Neural cell (in vitro differentiated cells): ENCODE results near the gene RGS10. TPM values are rescaled to one million over a fixed set of nuclear protein-coding genes. Genes with fewer than 3 reads are reported as not detected.

Experiments used
- H2AFZ ChIP-seq: fragments of 200-600, 300-800 bp; sonication (generic), shearing (Covaris generic); 2 replicates; pipeline ENCODE4 v1.6.0; 2014; ENCODE audit warnings: low read depth, mild to moderate bottlenecking, antibody characterized with exemption, low read length, moderate library complexity
- H3F3A ChIP-seq: fragments of 200-600 bp; shearing (Covaris generic); 2 replicates; pipeline ENCODE4 v1.6.1; 2016; ENCODE audit warnings: mild to moderate bottlenecking, moderate library complexity, mixed read lengths, antibody characterized with exemption, low read length; ENCODE audit not compliant: insufficient read depth, poor library complexity, severe bottlenecking
- H3K27ac ChIP-seq: fragments of 200-600, 300-800 bp; sonication (generic), shearing (Covaris generic); 2 replicates; pipeline ENCODE4 v1.5.1; 2014; ENCODE audit warnings: mild to moderate bottlenecking, low read length, moderate library complexity
- H3K27me3 ChIP-seq: fragments of 300-800, 200-600 bp; sonication (generic), shearing (Covaris generic); 2 replicates; pipeline ENCODE4 v1.6.0; 2014; ENCODE audit warnings: mild to moderate bottlenecking, low read depth, low read length, moderate library complexity; ENCODE audit not compliant: insufficient read depth
- H3K36me3 ChIP-seq: fragments of 300-800, 200-600 bp; sonication (generic), shearing (Covaris generic); 2 replicates; pipeline ENCODE4 v1.5.1; 2014; ENCODE audit warnings: mild to moderate bottlenecking, antibody characterized with exemption, low read length, moderate library complexity; ENCODE audit not compliant: insufficient read depth
- H3K4me2 ChIP-seq: fragments of 300-800, 200-600 bp; sonication (generic), shearing (Covaris generic); 2 replicates; pipeline ENCODE4 v1.6.0; 2014; ENCODE audit warnings: mild to moderate bottlenecking, low read length
- H3K4me3 ChIP-seq: fragments of 300-800, 200-600 bp; sonication (generic), shearing (Covaris generic); 2 replicates; pipeline ENCODE4 v1.5.1; 2014; ENCODE audit warnings: mild to moderate bottlenecking, low read length, moderate library complexity
- H3K79me2 ChIP-seq: fragments of 200-600 bp; shearing (Covaris generic); replicated peaks from 2 replicates; pipeline ENCODE4 v1.6.0; 2014; ENCODE audit warnings: mild to moderate bottlenecking, low read length, moderate library complexity; ENCODE audit not compliant: insufficient read depth
- H3K9ac ChIP-seq: fragments of 300-800, 200-600 bp; sonication (generic), shearing (Covaris generic); 2 replicates; pipeline ENCODE4 v1.6.1; 2016; ENCODE audit warnings: mild to moderate bottlenecking, low read length, mixed read lengths
- H3K9me2 ChIP-seq: fragments of 200-600 bp; shearing (Covaris generic); 2 replicates; pipeline ENCODE4 v1.6.1; 2016; ENCODE audit warnings: mild to moderate bottlenecking, low read length, mixed read lengths; ENCODE audit not compliant: insufficient read depth
- H3K9me3 ChIP-seq: fragments of 200-600, 300-800 bp; sonication (generic), shearing (Covaris generic); 2 replicates; pipeline ENCODE4 v1.6.1; 2016; ENCODE audit warnings: mild to moderate bottlenecking, mixed run types, low read length, moderate library complexity, mixed read lengths
- H4K20me1 ChIP-seq: fragments of 200-600 bp; shearing (Covaris generic); 2 replicates; pipeline ENCODE4 v1.6.1; 2016; ENCODE audit warnings: mild to moderate bottlenecking, mixed run types; ENCODE audit not compliant: insufficient read depth
- EP300 ChIP-seq: fragments of 450-650 bp; conservative IDR thresholded peaks from 2 replicates; pipeline ENCODE4 v1.6.1; 2014; ENCODE audit warnings: antibody characterized with exemption, mild to moderate bottlenecking, moderate library complexity; ENCODE audit not compliant: poor library complexity, severe bottlenecking
- EZH2 ChIP-seq: fragments of 200-600, 300-800 bp; shearing (Covaris generic), sonication (generic); IDR thresholded peaks from 2 replicates; pipeline ENCODE4 v1.6.1; 2014; ENCODE audit warnings: antibody characterized with exemption, low read length, borderline replicate concordance, mild to moderate bottlenecking; ENCODE audit not compliant: insufficient read depth, poor library complexity, severe bottlenecking
- MXI1 ChIP-seq: fragments of 450-650 bp; conservative IDR thresholded peaks from 2 replicates; pipeline ENCODE4 v1.6.1; 2014; ENCODE audit warnings: antibody characterized with exemption, mild to moderate bottlenecking; ENCODE audit not compliant: poor library complexity, severe bottlenecking
- POLR2AphosphoS5 ChIP-seq: IDR thresholded peaks from 2 replicates; pipeline ENCODE4 v1.6.1; 2012
- RAD21 ChIP-seq: fragments of 450-650 bp; conservative IDR thresholded peaks from 2 replicates; pipeline ENCODE4 v1.6.1; 2014; ENCODE audit warnings: antibody characterized with exemption, mild to moderate bottlenecking, moderate library complexity
- REST ChIP-seq: IDR thresholded peaks from 2 replicates; pipeline ENCODE4 v1.6.1; 2012; ENCODE audit warnings: borderline replicate concordance
- SMC3 ChIP-seq: fragments of 450-650 bp; conservative IDR thresholded peaks from 2 replicates; pipeline ENCODE4 v1.6.1; 2014; ENCODE audit warnings: antibody characterized with exemption, mild to moderate bottlenecking, moderate library complexity; ENCODE audit not compliant: poor library complexity
- TAF1 ChIP-seq: IDR thresholded peaks from 2 replicates; pipeline ENCODE4 v1.6.1; 2012; ENCODE audit warnings: low read depth
- polyA plus RNA-seq: library from polyadenylated mRNA; depleted of rRNA; stranded (reverse); fragments of >200 nt; gene quantifications from 2 replicates; pipeline ENCODE4 v1.2.3, GENCODE V29; 2014
- TF ChIP-seq, protein P1 (sequence below): fragments of 450-650 bp; IDR thresholded peaks from 2 replicates; pipeline ENCODE4 v1.5.1; 2014; ENCODE audit warnings: antibody characterized with exemption, mild to moderate bottlenecking, moderate library complexity; ENCODE audit not compliant: poor library complexity, severe bottlenecking

Gene RGS10
- polyA plus RNA-seq, 1 donor from 2014 or later, result 2.6 TPM

- Histone ChIP-seq H3K79me2 (no peaks in the 10 kb centered on the region), H3K4me2 (no peak overlapping the region), H3K9me2 (no peaks in the 10 kb centered on the region), H3K4me3 (no peak overlapping the region), H3K9ac (no peak overlapping the region), H4K20me1 (no peaks in the 10 kb centered on the region), H3K27me3 (no peaks in the 10 kb centered on the region), H3F3A (no peaks in the 10 kb centered on the region), H3K27ac (no peak overlapping the region), H3K9me3 (no peaks in the 10 kb centered on the region), H3K36me3 (no peaks in the 10 kb centered on the region), H2AFZ (no peak overlapping the region)
- TF ChIP-seq EZH2 (no peak), EP300 (no peak), SMC3 (no peak)
Observed at GRCh38 chr10:119523895-119524719, 18.4 kb downstream of the RGS10 start.

DNA sequence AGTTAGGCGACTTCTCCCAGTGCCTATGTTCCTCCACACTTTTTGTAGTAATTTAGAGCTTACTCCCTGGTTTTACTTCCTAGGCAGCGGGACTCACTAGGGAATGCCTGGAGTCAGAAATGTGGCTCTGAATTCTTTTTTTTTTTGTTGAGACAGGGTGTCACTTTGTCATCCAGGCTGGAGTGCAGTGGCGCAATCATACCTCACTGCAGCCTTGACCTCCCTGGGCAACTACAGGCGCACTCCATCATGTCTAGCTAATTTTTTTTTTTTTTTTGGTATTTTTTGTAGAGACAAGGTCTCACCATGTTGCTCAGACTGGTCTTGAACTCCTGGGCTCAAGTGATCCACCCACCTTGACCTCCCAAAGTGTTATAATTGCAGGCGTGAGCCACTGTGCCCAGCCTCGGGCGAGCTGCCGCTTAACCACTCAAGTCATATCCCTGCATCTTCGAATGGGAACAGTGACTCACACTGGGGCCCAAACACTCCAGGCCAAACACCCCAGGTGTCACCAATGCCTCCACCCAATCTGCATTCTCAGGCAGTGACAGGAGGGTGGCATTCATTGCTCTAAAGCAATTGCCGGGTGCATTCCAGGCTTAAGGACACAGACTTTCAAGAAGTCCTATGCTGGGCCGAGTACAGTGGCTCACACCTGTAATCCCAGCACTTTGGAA is 19.6 kb downstream of the RGS10 start:
- Histone ChIP-seq H3K27me3 (no peaks in the 10 kb centered on the region), H3K9me2 (no peaks in the 10 kb centered on the region), H3K4me2 (no peak overlapping the region), H3K4me3 (no peak overlapping the region), H3K79me2 (no peaks in the 10 kb centered on the region), H3K36me3 (no peaks in the 10 kb centered on the region), H2AFZ (no peak overlapping the region), H3K9ac (no peak overlapping the region), H3K27ac (no peak overlapping the region), H3F3A (no peaks in the 10 kb centered on the region), H4K20me1 (no peaks in the 10 kb centered on the region), H3K9me3 (no peaks in the 10 kb centered on the region)
- TF ChIP-seq SMC3 (no peak), REST (no peak), TAF1 (no peak), POLR2AphosphoS5 (no peak), EP300 (no peak), MXI1 (no peak), EZH2 (no peak), RAD21 (no peak)
- TF ChIP-seq, protein P1, sequence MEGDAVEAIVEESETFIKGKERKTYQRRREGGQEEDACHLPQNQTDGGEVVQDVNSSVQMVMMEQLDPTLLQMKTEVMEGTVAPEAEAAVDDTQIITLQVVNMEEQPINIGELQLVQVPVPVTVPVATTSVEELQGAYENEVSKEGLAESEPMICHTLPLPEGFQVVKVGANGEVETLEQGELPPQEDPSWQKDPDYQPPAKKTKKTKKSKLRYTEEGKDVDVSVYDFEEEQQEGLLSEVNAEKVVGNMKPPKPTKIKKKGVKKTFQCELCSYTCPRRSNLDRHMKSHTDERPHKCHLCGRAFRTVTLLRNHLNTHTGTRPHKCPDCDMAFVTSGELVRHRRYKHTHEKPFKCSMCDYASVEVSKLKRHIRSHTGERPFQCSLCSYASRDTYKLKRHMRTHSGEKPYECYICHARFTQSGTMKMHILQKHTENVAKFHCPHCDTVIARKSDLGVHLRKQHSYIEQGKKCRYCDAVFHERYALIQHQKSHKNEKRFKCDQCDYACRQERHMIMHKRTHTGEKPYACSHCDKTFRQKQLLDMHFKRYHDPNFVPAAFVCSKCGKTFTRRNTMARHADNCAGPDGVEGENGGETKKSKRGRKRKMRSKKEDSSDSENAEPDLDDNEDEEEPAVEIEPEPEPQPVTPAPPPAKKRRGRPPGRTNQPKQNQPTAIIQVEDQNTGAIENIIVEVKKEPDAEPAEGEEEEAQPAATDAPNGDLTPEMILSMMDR, result no peak
